Measurements from ENCODE around the gene PLB1.

PLB1 gene

GRCh38 chr2:28505361-28505760 is 9.5 kb downstream of the PLB1 start:
- DNase-seq: no peak

DNA sequence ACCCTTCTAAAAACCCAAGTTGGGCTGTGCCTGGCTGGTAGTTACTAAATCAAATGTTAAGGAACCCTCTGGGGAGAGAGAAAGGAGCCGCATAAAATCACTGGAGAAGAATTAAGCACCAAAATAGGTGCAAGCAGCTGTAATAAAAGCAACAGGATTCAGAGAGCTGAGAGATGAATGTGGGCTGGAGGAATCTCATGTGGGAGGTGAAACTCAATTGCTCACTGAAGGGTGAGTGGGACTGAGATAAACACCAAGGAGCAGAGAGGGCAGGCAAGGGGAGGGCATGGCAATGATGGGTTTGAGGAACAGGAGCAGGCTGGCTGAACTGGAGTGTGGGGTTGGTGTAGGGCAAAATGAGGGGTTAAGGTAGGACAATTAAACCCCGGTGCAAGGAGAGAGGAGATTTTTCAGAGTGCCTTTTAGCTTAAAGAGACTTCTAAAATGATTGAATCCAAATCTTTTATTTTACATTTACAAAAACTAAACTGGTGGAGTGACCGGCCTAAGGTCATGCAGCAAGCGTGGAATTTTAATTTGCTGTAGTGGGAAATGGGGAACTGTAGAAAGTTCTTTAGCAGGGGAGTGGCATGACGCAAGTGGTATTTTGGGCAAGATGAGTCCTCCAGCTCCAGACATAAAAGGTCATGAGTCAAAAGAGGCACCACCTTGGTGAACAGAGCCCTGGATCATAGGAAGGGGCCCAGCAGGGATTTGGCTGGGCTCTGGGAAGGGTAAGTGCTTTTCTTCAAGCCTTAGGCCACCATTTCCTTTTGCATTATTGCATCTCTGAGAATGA is 10.5 kb downstream of the PLB1 start:
- DNase-seq: no peak

GRCh38 chr2:28507796-28508764 is 12.2 kb downstream of the PLB1 start:
- DNase-seq: no peak

DNA sequence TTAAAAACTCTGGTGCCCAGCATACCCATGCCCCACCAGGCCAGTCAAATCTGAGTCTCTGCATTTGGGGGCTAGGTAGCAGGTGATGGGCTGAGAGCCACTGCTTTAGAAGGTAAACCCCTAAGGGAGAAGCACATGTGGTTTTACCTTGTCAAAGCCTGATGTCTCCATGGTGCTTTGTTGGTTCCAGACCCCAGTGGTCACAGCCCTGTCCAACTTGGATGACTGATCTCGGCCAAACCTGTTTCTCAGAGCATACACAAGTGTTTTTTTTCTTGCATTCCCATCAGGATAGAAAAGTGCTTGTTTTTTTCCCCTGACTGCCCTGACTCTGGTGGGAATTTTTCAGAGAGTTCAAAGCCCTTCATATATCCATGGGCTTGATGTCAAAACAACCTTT is 13.5 kb downstream of the PLB1 start:
- DNase-seq: no peak

DNA sequence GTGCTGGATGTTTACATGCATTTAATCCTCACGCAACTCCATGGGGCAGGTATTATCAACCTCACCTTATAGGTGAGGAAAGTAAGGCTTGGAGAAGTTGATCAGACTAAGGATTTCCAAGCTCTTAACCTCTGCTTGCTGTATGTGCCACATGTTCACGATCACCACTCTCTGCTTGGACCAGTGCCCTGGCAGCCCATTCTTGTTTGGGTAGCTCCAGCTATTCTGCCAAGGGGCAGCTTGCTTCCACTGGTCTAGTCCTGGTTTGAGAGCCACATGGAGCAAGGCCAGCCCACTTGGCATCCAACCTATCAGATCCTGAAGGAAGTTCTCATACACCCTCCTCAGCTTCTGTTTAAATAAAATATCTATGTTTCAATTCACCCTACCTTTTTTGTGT is 14.3 kb downstream of the PLB1 start:
- no peak for DNase-seq

GRCh38 chr2:28511871-28512606 is 16.2 kb downstream of the PLB1 start:
- DNase-seq: no peak

DNA sequence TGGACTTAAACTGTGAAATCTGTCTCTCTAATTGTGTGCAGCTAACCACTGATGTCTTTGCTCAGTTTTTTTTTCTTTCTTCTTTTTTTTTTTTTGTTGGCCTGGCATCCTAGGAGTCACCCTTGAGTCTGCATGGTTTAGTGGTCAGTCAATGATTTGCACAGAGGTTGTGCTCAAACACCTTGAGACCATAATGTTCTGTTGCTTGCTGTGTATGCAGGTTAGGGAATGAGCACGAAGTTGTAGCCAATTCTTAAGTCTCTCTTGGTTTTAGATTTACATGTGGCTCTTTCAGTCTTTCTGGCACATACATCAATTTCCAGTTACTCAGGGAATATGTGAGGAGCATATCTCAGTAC is 16.7 kb downstream of the PLB1 start:
- no peak for DNase-seq

DNA sequence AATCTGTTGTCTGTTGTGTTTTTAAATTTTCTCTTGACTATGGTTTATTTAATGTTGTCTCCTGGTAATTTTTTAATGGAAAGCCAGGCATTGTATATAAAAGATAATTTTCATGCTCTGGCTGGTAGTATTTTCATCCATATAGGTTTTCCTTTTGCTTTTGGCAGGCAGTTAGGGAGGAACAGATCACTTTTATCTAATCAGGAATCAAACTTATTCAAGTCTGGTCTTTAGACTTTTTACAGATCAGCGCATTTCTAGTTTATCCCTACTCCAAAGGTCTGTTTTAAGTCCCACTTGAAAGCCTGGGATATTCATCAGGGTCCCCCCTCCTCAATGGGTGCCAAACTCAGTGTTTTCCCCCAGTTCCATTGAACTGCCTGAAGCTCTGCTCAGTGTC is 17.2 kb downstream of the PLB1 start:
- DNase-seq: no peak

GRCh38 chr2:28515176-28515751 is 19.4 kb downstream of the PLB1 start:
- DNase-seq: no peak

GRCh38 chr2:28516430-28516829 is 20.6 kb downstream of the PLB1 start:
- no peak for DNase-seq

DNA sequence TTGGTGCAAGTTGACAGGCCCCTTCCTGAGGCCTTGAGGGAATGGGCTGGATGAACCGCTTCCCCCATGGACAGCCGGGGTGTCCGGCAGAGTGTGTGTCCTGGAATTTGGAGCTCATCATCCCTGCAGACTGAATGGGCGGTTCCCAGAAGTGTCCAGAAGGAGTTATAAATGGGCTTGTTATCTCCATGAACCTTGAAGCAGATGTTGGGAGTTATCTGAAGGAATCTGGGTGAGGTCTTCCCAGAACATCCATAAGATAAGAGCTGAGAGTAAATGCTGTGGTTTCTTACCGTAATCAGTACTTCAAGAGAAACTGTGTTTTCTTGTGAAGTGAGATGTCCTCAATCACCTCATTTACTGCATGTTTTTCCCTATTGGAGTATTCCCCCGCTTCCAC is 21.1 kb downstream of the PLB1 start:
- DNase-seq: no peak

DNA sequence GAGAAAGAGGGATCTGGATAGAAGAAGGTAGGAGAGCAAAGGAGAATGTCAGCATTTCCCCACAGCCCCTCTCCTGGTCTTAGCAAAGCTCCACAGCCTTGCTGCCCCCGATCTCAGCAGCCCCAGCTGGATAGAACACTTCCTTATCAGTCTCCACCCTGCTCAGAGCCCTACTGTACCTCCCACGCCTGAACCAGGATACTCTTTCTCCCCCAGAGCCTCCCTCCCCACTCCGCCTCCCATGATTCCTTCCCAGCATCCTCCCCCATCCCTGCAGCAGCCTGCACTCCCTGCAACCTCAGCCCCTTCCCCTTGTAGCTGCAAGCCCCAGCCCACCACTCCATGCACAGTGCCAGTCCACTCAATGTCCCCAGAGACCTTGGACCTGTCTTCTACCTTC is 25.8 kb downstream of the PLB1 start:
- no peak for DNase-seq

DNA sequence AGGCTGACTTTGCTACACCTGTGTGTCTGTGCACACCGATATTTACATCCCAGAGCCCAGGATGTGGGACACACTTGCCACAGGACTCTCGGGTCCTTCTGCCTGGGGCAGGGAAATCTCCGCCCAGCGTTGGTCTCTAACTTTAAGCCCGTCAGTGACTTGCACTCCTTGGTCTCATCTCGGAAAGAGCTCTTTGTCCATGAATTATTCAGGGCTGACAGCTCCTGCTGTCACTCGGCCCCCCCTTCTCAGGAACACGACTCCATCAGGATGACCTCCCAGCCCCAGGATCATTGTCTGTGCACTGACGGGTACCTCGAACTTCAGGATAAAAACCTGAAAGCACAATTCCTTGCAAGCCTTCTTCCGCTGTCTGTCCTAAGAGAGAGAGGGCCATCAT is 26.6 kb downstream of the PLB1 start:
- DNase-seq: no peak

DNA sequence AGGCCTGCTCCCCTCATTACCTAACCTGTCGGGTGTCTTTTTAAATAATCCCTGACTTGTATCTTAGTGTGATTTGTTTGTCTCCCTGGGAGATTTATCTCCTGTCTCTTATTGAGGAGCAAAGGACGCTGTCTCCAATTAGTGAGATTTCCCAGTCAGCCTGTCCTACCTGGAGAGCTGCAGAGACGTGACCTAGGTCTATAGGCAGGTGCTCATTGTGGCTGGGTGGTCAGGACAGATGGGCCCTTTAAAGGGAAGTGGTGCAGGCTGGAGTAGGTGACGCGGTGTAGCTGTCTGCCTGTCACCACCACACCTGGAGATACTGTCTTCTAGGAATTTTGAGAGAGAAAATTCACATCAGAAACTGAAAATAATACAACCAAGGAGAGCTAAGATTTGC is 28.0 kb downstream of the PLB1 start:
- DNase-seq: no peak

DNA sequence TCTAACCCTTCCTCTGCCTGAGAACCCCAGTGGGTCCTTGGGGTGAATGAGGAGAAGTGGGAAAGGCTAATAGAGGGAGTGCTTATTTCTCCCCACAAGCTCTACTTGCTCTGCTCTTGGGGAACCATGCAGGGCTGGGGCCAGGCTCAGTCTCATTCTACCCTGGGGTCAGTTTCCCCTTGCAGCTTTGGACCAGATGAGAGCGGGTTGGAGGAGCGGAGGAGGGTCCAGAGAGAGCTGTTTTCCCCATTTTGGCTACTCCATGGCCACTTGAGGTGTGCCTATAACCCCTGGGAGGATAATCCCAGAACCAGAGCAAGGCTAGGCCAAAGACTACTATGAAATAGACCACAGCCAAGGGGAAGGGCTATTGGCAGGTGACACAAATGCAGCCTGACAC is 29.6 kb downstream of the PLB1 start:
- no peak for DNase-seq

GRCh38 chr2:28526527-28527132 is 30.8 kb downstream of the PLB1 start:
- DNase-seq: no peak

DNA sequence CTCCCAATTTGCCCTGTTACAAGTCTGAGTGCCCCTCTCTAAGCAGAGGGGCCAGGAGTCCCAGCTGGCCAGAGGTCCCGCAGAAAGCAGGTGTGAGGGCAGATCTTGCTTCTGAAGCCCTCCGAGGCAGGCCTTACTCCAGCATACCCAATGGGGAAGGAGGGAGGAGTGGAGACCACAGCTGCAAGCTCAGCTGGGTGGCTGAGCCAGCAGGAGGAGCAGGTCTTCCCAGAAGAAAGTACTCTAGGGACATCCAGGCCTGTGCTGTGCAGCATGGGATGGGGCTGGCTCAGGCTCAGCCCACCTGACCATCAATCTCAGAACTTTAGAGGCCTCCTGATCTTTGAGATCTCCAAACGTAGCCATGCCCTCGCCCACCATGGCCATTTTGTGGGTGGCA is 31.3 kb downstream of the PLB1 start:
- DNase-seq: no peak

GRCh38 chr2:28528206-28528605 is 32.3 kb downstream of the PLB1 start:
- DNase-seq: no peak

DNA sequence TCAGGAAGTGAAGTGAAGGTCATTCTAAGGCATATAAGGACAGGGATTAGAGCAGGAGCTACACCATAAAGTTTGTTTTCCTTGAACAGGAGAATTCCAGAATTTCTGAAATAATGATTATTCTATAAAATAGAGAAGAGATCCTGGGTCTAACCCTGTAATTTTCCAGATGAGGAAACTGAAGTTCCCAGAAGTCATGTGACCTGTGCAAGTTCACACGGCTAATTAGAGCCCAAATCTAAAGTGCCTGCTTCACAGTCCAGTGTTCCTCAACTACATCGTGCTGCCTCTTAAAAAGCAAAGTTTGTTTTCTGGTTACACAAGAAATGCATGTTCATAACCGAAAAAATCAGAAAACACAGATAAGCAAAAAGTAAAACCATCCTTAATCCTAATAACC is 34.9 kb downstream of the PLB1 start:
- DNase-seq: no peak

DNA sequence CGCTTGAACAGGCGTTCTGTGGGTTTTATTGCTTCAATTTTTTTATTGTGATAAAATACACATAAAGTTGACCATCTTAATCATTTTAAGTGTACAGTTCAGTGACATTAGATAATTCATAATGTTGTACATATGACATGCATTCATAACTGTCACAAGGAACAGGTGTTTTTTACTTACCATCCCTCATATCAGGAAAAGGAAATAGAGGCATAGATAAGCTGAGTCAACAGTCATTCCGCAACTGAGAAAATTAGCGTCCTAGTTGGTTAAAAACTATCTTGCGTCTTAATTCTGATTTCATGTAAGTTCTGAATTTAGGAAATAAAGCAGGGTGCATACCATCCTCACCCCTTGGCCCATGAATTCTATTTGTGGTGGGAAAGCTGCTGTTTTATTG is 36.5 kb downstream of the PLB1 start:
- DNase-seq: no peak

- no peak for DNase-seq
Measured at GRCh38 chr2:28533044-28533680, 37.3 kb downstream of the PLB1 start.

DNA sequence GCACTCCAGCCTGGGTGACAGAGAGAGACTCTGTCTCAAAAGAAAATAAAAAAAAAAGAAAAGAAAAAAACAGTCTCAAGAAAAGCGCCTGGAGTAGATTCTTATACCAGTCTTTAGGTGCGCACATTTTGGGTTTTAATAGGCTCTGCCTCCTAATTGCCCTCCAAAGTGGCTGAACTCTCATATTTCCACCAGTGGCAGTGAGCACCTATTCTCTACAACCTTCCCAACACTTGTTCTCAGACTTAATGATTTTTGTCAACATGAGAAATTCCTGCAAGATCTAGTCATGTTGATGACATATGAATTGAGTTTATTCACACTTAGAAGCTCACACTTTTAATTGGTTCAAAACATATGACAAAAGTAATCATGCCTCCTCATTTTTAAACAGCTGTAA is 39.0 kb downstream of the PLB1 start:
- DNase-seq: no peak

Measured in HCEC 1CT (cell line).